Dermis blood vessel endothelial cell (primary cell): Measurements from ENCODE around the gene FXR2. TPM values are rescaled to one million over a fixed set of nuclear protein-coding genes. Genes with fewer than 3 reads are reported as not detected.

Experiments
- DNase-seq: peaks from one replicate; pipeline ENCODE4 v3.0.0; 2010
- total RNA-seq: library from RNA; depleted of rRNA; stranded (reverse); fragments of >200 nt; gene quantifications from 2 replicates; pipeline ENCODE4 v1.2.3, GENCODE V29; 2014

FXR2 gene
- total RNA-seq, 1 donor from 2014 or later, result 51.1 TPM

DNA sequence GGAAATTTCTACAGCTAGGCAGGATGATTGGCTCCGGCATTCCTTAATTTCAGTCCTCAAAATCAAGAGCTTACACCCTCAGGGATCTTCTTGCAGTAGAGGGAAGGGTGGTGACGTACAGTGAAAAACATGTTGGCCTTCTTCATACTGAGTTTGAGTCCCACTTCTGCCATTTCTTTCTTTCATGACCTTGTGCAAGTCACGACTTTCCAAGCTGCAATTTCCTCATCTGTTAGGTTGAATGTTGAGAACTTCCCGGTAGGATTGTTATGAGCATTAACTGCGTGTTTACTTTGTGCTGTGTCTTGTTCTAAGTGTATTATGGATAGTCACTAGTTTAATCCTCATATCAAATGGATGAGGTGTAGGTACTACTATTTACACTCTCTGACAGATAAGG is 45.1 kb downstream of the FXR2 start:
- no peak for DNase-seq

- no peak for DNase-seq
Measured at GRCh38 chr17:7563115-7563869, 51.4 kb downstream of the FXR2 start.

DNA sequence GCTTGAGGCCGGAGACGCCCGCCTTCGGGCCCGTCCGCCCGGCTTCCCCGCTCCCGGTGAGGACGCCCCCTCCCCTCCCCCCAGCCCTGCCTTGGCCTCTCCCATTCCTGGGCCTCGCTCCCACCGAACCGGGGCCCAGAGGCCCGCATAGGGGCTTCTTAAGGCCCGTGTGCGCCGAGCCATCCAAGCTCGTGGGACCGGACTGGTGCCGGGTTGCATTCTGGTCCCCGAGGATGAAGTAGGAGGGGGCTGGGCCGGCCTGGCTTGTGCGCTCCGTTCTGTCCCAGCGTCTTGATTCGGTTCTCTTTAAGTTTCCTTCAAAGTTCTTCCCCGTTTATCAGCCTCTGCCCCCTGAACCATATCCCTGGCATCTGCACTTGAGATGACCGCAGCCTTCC is 52.5 kb downstream of the FXR2 start:
- no peak for DNase-seq

DNA sequence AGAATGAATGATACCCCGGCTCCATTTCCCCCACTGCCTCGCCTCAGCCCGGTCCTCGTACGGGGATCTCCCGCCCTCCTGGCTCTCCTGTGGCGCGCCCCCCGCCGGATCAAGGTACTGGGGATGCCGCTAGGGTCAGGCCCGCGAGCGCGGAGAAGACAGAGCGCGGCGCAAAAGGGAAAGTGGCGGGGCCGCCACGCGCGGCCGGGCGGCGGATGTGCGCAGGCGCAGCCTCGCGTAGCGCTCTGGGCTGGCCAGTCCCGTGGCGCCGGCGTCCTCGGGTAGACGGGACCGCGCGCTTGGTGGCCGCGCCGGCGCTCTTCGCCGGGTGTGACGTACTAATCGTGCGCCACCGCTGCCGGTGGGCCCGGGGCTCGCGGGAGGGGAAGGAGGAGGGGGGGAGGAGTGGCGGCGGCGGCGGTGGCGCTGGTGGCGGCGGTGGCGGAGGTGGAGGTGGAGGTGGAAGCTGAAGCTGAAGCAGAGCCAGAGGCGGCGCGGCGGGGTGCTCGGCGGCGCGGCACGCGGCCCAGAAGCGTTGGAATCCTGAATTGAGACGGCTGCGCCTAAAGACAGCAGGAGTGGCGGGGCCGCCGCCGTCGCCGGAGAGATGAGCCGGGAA is 53.0 kb downstream of the FXR2 start, which contains the start of gene SENP3:
TSS of gene SENP3 (plus strand) at position 331 of the 619 bp plus-strand sequence. CDS start 1,158 bp downstream, outside the sequence.
- DNase-seq, result peak; percentile 95

DNA sequence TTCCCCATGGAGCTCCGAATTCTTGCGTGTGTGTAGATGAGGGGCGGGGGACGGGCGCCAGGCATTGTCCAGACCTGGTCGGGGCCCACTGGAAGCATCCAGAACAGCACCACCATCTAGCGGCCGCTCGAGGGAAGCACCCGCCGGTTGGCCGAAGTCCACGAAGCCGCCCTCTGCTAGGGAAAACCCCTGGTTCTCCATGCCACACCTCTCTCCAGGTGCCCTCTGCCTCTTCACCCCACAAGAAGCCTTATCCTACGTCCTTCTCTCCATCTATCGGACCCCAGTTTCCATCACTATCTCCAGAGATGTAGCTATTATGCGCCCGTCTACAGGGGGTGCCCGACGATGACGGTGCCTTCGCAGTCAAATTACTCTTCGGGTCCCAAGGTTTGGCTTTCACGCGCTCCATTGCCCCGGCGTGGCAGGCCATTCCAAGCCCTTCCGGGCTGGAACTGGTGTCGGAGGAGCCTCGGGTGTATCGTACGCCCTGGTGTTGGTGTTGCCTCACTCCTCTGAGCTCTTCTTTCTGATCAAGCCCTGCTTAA is 53.6 kb downstream of the FXR2 start:
- peak; percentile 91 for DNase-seq

DNA sequence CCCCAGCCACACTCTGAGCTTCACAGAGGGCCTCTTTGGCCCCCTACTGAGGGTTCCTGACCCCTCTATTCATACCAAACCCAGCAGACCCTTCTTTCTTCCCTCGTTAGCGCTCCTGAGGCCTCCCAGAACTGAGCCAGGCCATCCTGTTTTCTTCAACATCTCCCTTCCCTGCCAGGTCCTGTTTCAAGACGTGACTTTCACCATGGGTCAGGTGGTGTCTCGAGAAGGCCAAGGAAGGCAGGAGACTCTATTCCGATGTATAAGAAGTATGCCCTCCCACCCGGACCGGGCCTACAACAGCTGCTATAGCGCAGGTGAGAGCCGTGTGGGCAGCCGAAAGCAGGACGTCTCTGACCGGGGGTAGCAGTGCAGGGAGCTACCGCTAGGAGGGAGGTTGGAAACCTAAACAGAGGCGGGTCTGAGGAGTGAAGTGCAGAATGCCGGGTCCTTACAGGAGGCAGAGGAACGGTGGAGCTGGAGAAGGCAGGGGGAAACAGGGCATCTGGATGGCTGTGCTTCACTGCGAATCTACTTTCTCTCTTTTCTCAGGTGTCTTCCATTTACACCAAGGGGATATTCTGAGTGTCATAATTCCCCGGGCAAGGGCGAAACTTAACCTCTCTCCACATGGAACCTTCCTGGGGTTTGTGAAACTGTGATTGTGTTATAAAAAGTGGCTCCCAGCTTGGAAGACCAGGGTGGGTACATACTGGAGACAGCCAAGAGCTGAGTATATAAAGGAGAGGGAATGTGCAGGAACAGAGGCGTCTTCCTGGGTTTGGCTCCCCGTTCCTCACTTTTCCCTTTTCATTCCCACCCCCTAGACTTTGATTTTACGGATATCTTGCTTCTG is 54.3 kb downstream of the FXR2 start:
- DNase-seq, result peak; percentile 72

DNA sequence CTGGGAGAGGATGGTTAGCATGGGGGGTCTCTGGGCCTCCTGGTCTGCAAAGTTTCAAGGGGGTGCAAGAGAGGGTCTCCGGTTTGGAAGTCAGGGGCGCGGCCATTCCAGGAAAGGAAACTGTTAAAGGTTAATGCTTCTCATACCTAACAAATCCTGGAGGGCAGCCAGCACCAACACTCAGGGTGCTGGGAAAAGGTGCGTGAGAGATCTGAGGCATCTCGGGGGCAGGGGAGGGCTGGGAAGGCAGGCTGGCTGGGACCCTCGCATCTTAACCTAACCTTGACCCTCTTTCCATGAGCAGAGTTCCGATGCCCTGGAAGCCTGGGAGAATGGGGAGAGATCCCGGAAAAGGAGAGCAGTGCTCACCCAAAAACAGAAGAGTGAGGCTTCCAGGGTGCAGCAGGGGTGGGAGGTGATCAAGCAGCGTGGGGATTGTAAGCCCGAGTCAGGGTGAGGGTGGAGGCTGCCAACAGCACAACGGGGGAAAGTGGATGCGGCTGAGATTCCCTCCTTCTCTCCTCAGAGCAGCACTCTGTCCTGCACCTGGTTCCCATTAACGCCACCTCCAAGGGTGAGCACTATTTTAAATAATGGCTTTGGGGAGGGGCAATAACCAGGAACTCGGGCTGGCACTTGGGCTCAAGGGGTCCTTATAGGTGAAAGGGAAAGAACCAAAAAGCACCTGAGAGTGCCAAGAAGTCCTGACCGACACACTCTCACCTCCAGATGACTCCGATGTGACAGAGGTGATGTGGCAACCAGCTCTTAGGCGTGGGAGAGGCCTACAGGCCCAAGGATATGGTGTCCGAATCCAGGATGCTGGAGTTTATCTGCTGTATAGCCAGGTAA is 55.2 kb downstream of the FXR2 start:
- no peak for DNase-seq

DNA sequence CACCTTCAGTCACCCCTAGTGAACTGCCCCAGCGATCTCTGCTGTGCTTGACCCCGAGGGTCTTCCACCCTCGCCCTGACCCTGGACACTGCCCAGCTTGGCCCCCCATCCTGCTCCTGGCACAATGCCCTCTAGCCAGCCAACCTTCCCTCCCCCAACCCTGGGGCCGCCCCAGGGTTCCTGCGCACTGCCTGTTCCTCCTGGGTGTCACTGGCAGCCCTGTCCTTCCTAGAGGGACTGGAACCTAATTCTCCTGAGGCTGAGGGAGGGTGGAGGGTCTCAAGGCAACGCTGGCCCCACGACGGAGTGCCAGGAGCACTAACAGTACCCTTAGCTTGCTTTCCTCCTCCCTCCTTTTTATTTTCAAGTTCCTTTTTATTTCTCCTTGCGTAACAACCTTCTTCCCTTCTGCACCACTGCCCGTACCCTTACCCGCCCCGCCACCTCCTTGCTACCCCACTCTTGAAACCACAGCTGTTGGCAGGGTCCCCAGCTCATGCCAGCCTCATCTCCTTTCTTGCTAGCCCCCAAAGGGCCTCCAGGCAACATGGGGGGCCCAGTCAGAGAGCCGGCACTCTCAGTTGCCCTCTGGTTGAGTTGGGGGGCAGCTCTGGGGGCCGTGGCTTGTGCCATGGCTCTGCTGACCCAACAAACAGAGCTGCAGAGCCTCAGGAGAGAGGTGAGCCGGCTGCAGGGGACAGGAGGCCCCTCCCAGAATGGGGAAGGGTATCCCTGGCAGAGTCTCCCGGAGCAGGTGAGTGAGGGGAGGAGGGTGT is 56.0 kb downstream of the FXR2 start, which contains the start of gene TNFSF13:
TSS of gene TNFSF13 (plus strand) at position 207 of the 776 bp plus-strand sequence. CDS start at position 497, 290 bp downstream.
- DNase-seq, result no peak

- peak; percentile 90 for DNase-seq
Measured at GRCh38 chr17:7557775-7558543, 56.7 kb downstream of the FXR2 start.

- DNase-seq, result no peak
Measured at GRCh38 chr17:7557147-7557764, 57.4 kb downstream of the FXR2 start.

- no peak for DNase-seq
Measured at GRCh38 chr17:7556627-7557026, 58.1 kb downstream of the FXR2 start.

GRCh38 chr17:7555320-7555948 is 59.3 kb downstream of the FXR2 start:
- no peak for DNase-seq

DNA sequence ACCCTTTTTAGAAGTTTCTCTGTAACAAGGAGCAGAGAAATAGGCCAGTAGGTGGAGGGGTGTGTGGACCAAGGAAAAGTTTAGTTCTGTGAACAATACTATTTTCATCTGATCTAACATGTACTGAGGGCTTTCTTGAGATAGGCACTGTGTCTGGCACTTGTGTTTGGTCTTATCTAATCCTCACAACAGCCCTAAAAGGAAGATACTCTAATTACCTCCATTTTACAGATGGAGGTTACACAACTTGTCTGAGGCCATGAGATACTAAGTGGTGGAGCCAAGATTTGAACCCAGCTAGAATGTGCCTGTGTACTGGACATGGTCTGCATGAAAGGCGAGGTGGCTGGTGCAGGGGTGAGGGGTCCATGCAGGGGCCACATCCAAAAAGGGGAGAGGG is 61.3 kb downstream of the FXR2 start:
- DNase-seq, result no peak

DNA sequence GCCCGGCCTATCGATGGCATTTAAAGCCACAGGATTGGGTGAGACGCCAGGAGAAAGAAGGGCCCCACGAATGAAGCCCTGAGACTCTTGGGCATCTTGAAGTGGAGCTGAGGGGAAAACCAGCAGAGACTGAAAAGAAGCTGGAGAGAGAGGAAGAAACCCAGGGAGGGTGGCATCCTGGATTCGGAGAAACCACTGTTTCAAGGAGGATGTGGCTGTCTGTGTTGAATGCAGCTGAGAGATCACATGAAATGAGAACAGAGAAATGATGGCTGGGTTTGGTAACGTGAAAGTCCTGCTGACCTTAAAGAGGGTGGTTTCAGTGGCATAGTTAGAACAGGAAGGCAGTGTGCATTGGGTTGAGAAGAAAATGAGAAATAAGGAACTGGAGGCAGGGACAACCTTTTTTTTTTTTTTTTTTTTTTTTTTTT is 62.1 kb downstream of the FXR2 start:
- no peak for DNase-seq

DNA sequence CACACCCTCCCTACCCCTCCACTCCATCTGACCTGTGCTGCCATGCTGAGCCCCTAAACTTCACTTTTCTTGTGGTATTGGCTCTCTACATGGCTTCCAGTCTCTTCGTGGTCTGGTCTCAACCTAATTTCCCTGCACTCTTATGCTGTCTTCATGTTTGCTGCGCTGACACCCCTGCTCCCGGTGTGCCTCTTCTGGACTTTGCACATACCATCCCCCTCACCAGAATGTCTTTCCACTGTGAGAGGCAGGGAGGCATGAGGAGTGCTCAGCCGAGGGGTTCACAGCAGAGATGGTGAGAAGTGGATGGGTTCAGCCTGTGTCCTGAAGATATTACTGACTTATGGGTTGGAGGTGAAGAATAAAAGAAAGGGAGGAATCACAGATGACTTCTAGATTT is 63.3 kb downstream of the FXR2 start:
- no peak for DNase-seq

GRCh38 chr17:7550344-7550743 is 64.4 kb downstream of the FXR2 start:
- no peak for DNase-seq

DNA sequence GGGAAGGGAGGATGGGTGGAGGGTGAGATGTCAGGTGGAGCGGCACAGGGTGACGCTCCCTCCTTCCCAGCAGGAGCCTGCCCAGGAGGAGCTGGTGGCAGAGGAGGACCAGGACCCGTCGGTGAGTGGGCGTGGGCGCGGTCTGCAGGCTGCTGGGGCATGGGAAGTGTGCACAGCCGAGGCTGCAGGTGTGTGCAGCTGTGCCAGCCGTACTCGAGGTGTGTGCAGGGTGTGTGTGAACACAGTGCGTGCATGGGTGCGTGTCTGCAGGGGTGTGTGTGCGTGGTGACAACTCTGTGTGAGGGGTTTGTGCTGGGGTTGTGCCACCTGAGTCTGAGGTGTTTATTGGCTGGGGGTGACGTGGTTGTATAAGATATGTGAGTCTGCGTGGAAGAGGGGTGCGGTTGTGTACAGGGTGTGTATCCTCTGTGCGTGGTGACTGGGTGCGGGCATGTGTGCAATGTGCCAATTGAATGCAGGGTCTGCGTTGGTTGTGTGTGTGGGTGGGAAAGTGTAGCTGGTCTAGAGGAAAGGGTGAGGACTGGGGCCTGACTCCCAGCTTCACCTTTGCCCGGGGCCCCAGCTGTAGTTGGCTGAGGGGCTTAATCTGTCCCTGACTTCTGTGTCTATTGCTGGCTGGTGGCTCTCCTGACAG is 65.2 kb downstream of the FXR2 start:
- peak; percentile 11 for DNase-seq

DNA sequence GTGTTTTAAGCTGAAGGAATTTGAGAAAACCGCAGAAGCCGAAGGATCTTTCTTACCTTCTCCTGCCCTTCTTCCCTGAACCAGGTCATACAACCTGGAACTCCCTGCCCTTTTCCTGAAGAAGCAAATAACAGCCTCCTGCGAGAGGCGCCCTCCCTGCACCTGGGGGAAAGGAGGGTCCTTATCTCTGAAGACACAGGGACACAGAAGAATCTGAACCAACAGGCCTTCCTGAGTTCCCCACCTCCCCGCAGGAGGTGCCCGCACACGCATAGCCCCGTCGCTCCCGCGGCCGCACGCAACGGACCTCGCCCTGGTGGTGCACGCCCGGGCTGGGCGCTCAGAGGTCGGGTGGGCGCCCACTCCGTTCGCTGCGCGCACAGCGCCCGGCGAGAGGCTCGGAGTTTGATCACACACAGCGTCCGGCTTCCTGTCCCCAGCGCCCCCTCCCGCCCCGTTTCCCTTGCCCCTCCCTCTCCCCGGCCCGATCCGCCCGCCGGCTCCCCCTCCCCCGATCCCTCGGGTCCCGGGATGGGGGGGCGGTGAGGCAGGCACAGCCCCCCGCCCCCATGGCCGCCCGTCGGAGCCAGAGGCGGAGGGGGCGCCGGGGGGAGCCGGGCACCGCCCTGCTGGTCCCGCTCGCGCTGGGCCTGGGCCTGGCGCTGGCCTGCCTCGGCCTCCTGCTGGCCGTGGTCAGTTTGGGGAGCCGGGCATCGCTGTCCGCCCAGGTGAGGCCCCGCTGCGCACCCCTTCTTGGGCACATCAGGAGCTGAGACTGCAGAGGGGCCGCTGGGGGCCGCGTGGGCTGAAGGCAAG is 65.9 kb downstream of the FXR2 start, which contains the start of gene TNFSF12:
TSS of gene TNFSF12 (plus strand) at position 474 of the 816 bp plus-strand sequence. CDS start at position 570, 96 bp downstream.
- DNase-seq, result peak; percentile 44
